H1 (cell line): ENCODE results near the gene ETV4. TPM values are rescaled to one million over a fixed set of nuclear protein-coding genes. Genes with fewer than 3 reads are reported as not detected.

ENCODE experiments used
- CTCF ChIA-PET: fragments of 300-600 bp; sonication (Branson Sonifier 250); formaldehyde crosslinking; loops from one replicate; lab custom pipeline; 2021; ENCODE audit not compliant: partially characterized antibody; lab: Charles Lee
- POLR2A ChIA-PET: fragments of 300-600 bp; sonication (Branson Sonifier 250); formaldehyde crosslinking; loops from one replicate; lab custom pipeline; 2021; ENCODE audit warnings: inconsistent platforms; ENCODE audit not compliant: partially characterized antibody; lab: Charles Lee
- DNase-seq, 2 experiments: peaks; one replicate each; pipeline versions ENCODE4 v3.0.0 to v3.0.0-alpha.2; 2010 to 2022; ENCODE audit warnings: low spot score in 2 of 2, low read depth in 1 of 2, mixed read lengths in 1 of 2
- FAIRE-seq: peaks from 2 replicates; lab custom pipeline; 2011; peaks lifted over from hg19 to GRCh38; lab: Jason Lieb, UNC
- H2AFZ ChIP-seq: 2 replicates; pipeline ENCODE4 v1.8.1; 2012; ENCODE audit warnings: low read length, inconsistent platforms
- H2AK5ac ChIP-seq: 2 replicates; pipeline ENCODE4 v1.6.1; 2013; ENCODE audit warnings: low read depth, low read length
- H2BK120ac ChIP-seq: replicated peaks from 2 replicates; pipeline ENCODE3; 2013; ENCODE audit warnings: low read depth, low read length, inconsistent platforms
- H2BK12ac ChIP-seq: 2 replicates; pipeline ENCODE4 v1.6.1; 2013; ENCODE audit warnings: low read depth, low read length
- H2BK15ac ChIP-seq: 2 replicates; pipeline ENCODE4 v1.6.1; 2013; ENCODE audit warnings: low read length
- H2BK20ac ChIP-seq: 2 replicates; pipeline ENCODE4 v1.6.1; 2013; ENCODE audit warnings: low read length
- H2BK5ac ChIP-seq: 2 replicates; pipeline ENCODE4 v1.6.1; 2013; ENCODE audit warnings: low read depth, low read length
- H3K14ac ChIP-seq: 2 replicates; pipeline ENCODE4 v1.6.1; 2013; ENCODE audit warnings: inconsistent platforms; ENCODE audit not compliant: insufficient read length
- H3K18ac ChIP-seq: 2 replicates; pipeline ENCODE4 v1.6.1; 2013; ENCODE audit warnings: low read length; ENCODE audit errors: extremely low read depth
- H3K23ac ChIP-seq: 2 replicates; pipeline ENCODE4 v1.6.1; 2013; ENCODE audit warnings: inconsistent platforms; ENCODE audit not compliant: insufficient read length
- H3K23me2 ChIP-seq: 2 replicates; pipeline ENCODE4 v1.6.1; 2013; ENCODE audit warnings: low read depth, low read length
- H3K27ac ChIP-seq: 2 replicates; pipeline ENCODE4 v1.6.1; 2011; ENCODE audit warnings: low read depth, low read length, inconsistent platforms
- H3K27me3 ChIP-seq, 4 experiments: replicated peaks in 1 of 4; 1 replicate in 1 of 4; 2 replicates in 3 of 4; pipeline versions ENCODE4 v1.6.1 to v1.8.1; 2011 to 2013; ENCODE audit warnings: low read length in 3 of 4, mild to moderate bottlenecking in 3 of 4, inconsistent platforms in 2 of 4, mixed read lengths in 2 of 4, moderate library complexity in 1 of 4; ENCODE audit not compliant: control insufficient read depth in 3 of 4, insufficient read depth in 3 of 4; ENCODE audit errors: extremely low read depth in 1 of 4
- H3K36me3 ChIP-seq, 4 experiments: 2 replicates each; pipeline versions ENCODE4 v1.6.1 to v1.8.1; 2011 to 2013; ENCODE audit warnings: mild to moderate bottlenecking in 4 of 4, low read length in 3 of 4, moderate library complexity in 2 of 4, control low read depth in 1 of 4, inconsistent platforms in 1 of 4; ENCODE audit not compliant: insufficient read depth in 4 of 4, control insufficient read depth in 2 of 4
- H3K4ac ChIP-seq: replicated peaks from 2 replicates; pipeline ENCODE3; 2013; ENCODE audit warnings: low read length, low read depth, mixed read lengths, inconsistent platforms; ENCODE audit not compliant: insufficient read length
- H3K4me1 ChIP-seq, 4 experiments: replicated peaks in 1 of 4; 1 replicate in 1 of 4; 2 replicates in 3 of 4; pipeline versions ENCODE4 v1.6.1 to v1.8.1; 2011 to 2013; ENCODE audit warnings: low read length in 3 of 4, inconsistent platforms in 2 of 4, mixed read lengths in 1 of 4; ENCODE audit not compliant: insufficient read depth in 4 of 4, control insufficient read depth in 3 of 4
- H3K4me2 ChIP-seq, 2 experiments: 2 replicates each; pipeline versions ENCODE4 v1.6.1 to v1.8.1; 2011 to 2013; ENCODE audit warnings: low read depth in 2 of 2, low read length in 2 of 2, control low read depth in 1 of 2, inconsistent platforms in 1 of 2, mild to moderate bottlenecking in 1 of 2; ENCODE audit not compliant: insufficient read depth in 1 of 2
- H3K4me3 ChIP-seq, 4 experiments: fragments of 200-600, 300-600 bp in 1 of 4; sonication (generic), shearing (Covaris generic), sonication (Bioruptor Twin) in 1 of 4; 2 replicates each; pipeline versions ENCODE4 v1.5.1 to v1.8.1; 2011 to 2016; ENCODE audit warnings: low read length in 4 of 4, low read depth in 3 of 4, control low read depth in 2 of 4, inconsistent platforms in 2 of 4, mild to moderate bottlenecking in 2 of 4, mixed read lengths in 1 of 4, moderate library complexity in 1 of 4; ENCODE audit not compliant: insufficient read depth in 2 of 4; ENCODE audit errors: extremely low read depth in 1 of 4
- H3K56ac ChIP-seq: replicated peaks from 2 replicates; pipeline ENCODE3; 2013; ENCODE audit warnings: low read depth, mild to moderate bottlenecking, mixed read lengths, low read length, inconsistent platforms; ENCODE audit not compliant: insufficient read length
- H3K79me1 ChIP-seq: 2 replicates; pipeline ENCODE4 v1.6.1; 2013; ENCODE audit warnings: low read depth, low read length, control low read depth
- H3K79me2 ChIP-seq, 2 experiments: 2 replicates each; pipeline versions ENCODE4 v1.6.1 to v1.8.1; 2012 to 2013; ENCODE audit warnings: low read length in 2 of 2, mild to moderate bottlenecking in 2 of 2, inconsistent platforms in 1 of 2; ENCODE audit not compliant: insufficient read depth in 2 of 2, control insufficient read depth in 1 of 2
- H3K9ac ChIP-seq, 4 experiments: replicated peaks in 1 of 4; 1 replicate in 1 of 4; 2 replicates in 3 of 4; pipeline versions ENCODE4 v1.6.1 to v1.8.1; 2011 to 2013; ENCODE audit warnings: low read depth in 3 of 4, low read length in 3 of 4, control low read depth in 2 of 4, mild to moderate bottlenecking in 2 of 4, moderate library complexity in 2 of 4, inconsistent platforms in 1 of 4; ENCODE audit errors: extremely low read depth in 1 of 4
- H3K9me3 ChIP-seq, 2 experiments: 2 replicates each; pipeline versions ENCODE4 v1.6.1 to v1.8.1; 2012 to 2013; ENCODE audit warnings: mild to moderate bottlenecking in 2 of 2, moderate library complexity in 2 of 2, control low read depth in 1 of 2, inconsistent platforms in 1 of 2, low read depth in 1 of 2, low read length in 1 of 2, mixed read lengths in 1 of 2; ENCODE audit not compliant: insufficient read depth in 2 of 2
- H4K20me1 ChIP-seq, 2 experiments: replicated peaks in 1 of 2; 2 replicates each; pipeline versions ENCODE3 to v1.8.1; 2011 to 2013; ENCODE audit warnings: inconsistent platforms in 2 of 2, low read length in 2 of 2, mild to moderate bottlenecking in 1 of 2; ENCODE audit not compliant: insufficient read depth in 2 of 2, control insufficient read depth in 1 of 2
- H4K5ac ChIP-seq: 2 replicates; pipeline ENCODE4 v1.6.1; 2013; ENCODE audit warnings: low read length, low read depth, mixed read lengths, inconsistent platforms; ENCODE audit not compliant: insufficient read length
- H4K8ac ChIP-seq: 2 replicates; pipeline ENCODE4 v1.8.0; 2013; ENCODE audit warnings: mild to moderate bottlenecking, moderate library complexity, low read length, inconsistent platforms; ENCODE audit not compliant: insufficient read depth; ENCODE audit errors: extremely low read depth
- H4K91ac ChIP-seq: replicated peaks from 2 replicates; pipeline ENCODE3; 2013; ENCODE audit warnings: low read length, mixed read lengths, inconsistent platforms; ENCODE audit not compliant: insufficient read length
- BACH1 ChIP-seq: IDR thresholded peaks from 2 replicates; pipeline ENCODE4 v1.6.1; 2012; ENCODE audit warnings: low read length, improper control_type of control experiment
- CEBPB ChIP-seq: IDR thresholded peaks from 2 replicates; pipeline ENCODE4 v1.6.1; 2012; ENCODE audit warnings: low read depth, low read length
- CTBP2 ChIP-seq: IDR thresholded peaks from 2 replicates; pipeline ENCODE4 v1.7.0; 2011; ENCODE audit warnings: borderline replicate concordance, mild to moderate bottlenecking, moderate library complexity, mixed read lengths, low read length; ENCODE audit not compliant: insufficient read depth, insufficient read length
- CTCF ChIP-seq, 3 experiments: IDR thresholded peaks; 1 replicate in 2 of 3; 2 replicates in 1 of 3; pipeline versions ENCODE4 v1.5.1 to v1.6.1; 2011; ENCODE audit warnings: low read length in 3 of 3, mild to moderate bottlenecking in 3 of 3, inconsistent platforms in 2 of 3, low read depth in 1 of 3, moderate library complexity in 1 of 3; ENCODE audit not compliant: insufficient read depth in 1 of 3; ENCODE audit errors: control extremely low read depth in 1 of 3
- EGR1 ChIP-seq: IDR thresholded peaks from 2 replicates; pipeline ENCODE4 v1.6.1; 2011; ENCODE audit warnings: low read depth, low read length, borderline replicate concordance
- FOSL1 ChIP-seq: IDR thresholded peaks from 2 replicates; pipeline ENCODE4 v1.6.1; 2011; ENCODE audit warnings: mild to moderate bottlenecking, low read depth, low read length, moderate library complexity; ENCODE audit not compliant: insufficient read depth
- PHF8 ChIP-seq: fragments of 200-600 bp; sonication (generic); conservative IDR thresholded peaks from 2 replicates; pipeline ENCODE4 v1.7.1; 2012; ENCODE audit warnings: low read depth, mild to moderate bottlenecking, inconsistent platforms, low read length, moderate library complexity
- POU5F1 ChIP-seq: IDR thresholded peaks from 2 replicates; pipeline ENCODE4 v1.6.1; 2011; ENCODE audit warnings: low read depth, mild to moderate bottlenecking, low read length, moderate library complexity
- SP1 ChIP-seq: IDR thresholded peaks from 2 replicates; pipeline ENCODE4 v1.6.1; 2011; ENCODE audit warnings: low read depth, low read length
- SUZ12 ChIP-seq: fragments of 200-600 bp; sonication (generic); IDR thresholded peaks from 2 replicates; pipeline ENCODE4 v1.6.1; 2012; ENCODE audit warnings: mild to moderate bottlenecking, inconsistent platforms, low read length, moderate library complexity, mixed read lengths
- TAF7 ChIP-seq: optimal IDR thresholded peaks from 2 replicates; pipeline ENCODE3; 2011; ENCODE audit warnings: low read depth, mild to moderate bottlenecking, inconsistent platforms, low read length, moderate library complexity, borderline replicate concordance
- TCF12 ChIP-seq: IDR thresholded peaks from 2 replicates; pipeline ENCODE4 v1.6.1; 2011; ENCODE audit warnings: low read depth, mild to moderate bottlenecking, low read length
- WGBS, 2 experiments: shearing (Covaris generic) in 1 of 2; methylation state at CpG; one replicate each; pipeline versions ENCODE4 v1.1.6 to v1.1.7; 2013 to 2015; ENCODE audit warnings: low lambda C conversion rate in 2 of 2, mixed read lengths in 2 of 2, inconsistent platforms in 1 of 2, low coverage in 1 of 2, missing lambda C conversion rate in 1 of 2; ENCODE audit not compliant: insufficient replicate concordance in 2 of 2, insufficient coverage in 1 of 2, insufficient read length in 1 of 2; ENCODE audit errors: extremely low coverage in 1 of 2, missing lambda C conversion rate in 1 of 2; 5-methylcytosine and 5-hydroxymethylcytosine counted together
- polyA plus RNA-seq, 7 experiments: library from polyadenylated mRNA; depleted of rRNA in 3 of 7; stranded (reverse) in 5 of 7; unstranded in 2 of 7; fragments of >200 nt in 5 of 7; fragments of 200-250 nt in 2 of 7; gene quantifications; 1 replicate in 5 of 7; 2 replicates in 1 of 7; 4 replicates in 1 of 7; pipeline versions ENCODE4 v1.2.1 to v1.2.3, GENCODE V29; 2011 to 2013; ENCODE audit warnings: missing spikeins in 2 of 7, mixed read lengths in 2 of 7
- total RNA-seq: library from RNA; stranded (reverse); fragmentation: NEBNext Ultra II Directional; extraction: Animal tissue kit (Norgen Biotek cat#: 25700); gene quantifications from 2 replicates; pipeline ENCODE4 v1.2.1, GENCODE V29; 2021

Gene ETV4
- total and polyA plus RNA-seq, 2 of the 8 experiments (the other 6 are each of a cell fraction or from before 2014, with no cell fraction given), result 75.2 to 143 TPM

- no peak overlapping the region for H2AFZ ChIP-seq
- H3K36me3 ChIP-seq, result peaks cover 24 to 64% (median 47%) of the 10 kb centered on the region in 4 experiments
- no peak overlapping the region for H4K8ac ChIP-seq
- H2BK120ac ChIP-seq, result no peak overlapping the region
- no peak overlapping the region for H3K14ac ChIP-seq
- CTCF ChIA-PET, result interaction anchor here (0.6 to 5.3 kb wide), 16 partner anchors 9 to 234 kb away, joined by 3 to 45 read pairs (median 4); no protein-coding TSS in a partner anchor
- no peak overlapping the region for H4K91ac ChIP-seq
- no peak overlapping the region for H3K4me2 ChIP-seq
- DNase-seq (no peak), FAIRE-seq (no peak)
- H3K27me3 ChIP-seq, result no peaks in the 10 kb centered on the region
- 100% methylated on average over 4 of the region's 4 CpGs; no CpG with 5 or more reads in 1 of the 2 experiments for WGBS, 2 experiments
- no peak overlapping the region for H3K4me3 ChIP-seq
- no peak overlapping the region for H3K9ac ChIP-seq
- no peak overlapping the region for H3K18ac ChIP-seq
- H3K79me1 ChIP-seq, result no peaks in the 10 kb centered on the region
- no peak overlapping the region for H2BK5ac ChIP-seq
- H3K23me2 ChIP-seq, result no peaks in the 10 kb centered on the region
- no peak overlapping the region for H2BK20ac ChIP-seq
- H3K56ac ChIP-seq, result no peak overlapping the region
- H2AK5ac ChIP-seq, result no peak overlapping the region
- H3K79me2 ChIP-seq, result no peaks in the 10 kb centered on the region
- H4K5ac ChIP-seq, result no peak overlapping the region
- H3K27ac ChIP-seq, result no peak overlapping the region
- H2BK15ac ChIP-seq, result no peak overlapping the region
- no peaks in the 10 kb centered on the region for H3K9me3 ChIP-seq
- H3K4me1 ChIP-seq, result peaks cover 6 to 15% (median 7%) of the 10 kb centered on the region in 4 experiments
- H4K20me1 ChIP-seq, result peaks cover 2 to 3% of the 10 kb centered on the region in 2 experiments
- no peak overlapping the region for H3K23ac ChIP-seq
- H3K4ac ChIP-seq, result no peak overlapping the region
- H2BK12ac ChIP-seq, result no peak overlapping the region
- POLR2A ChIA-PET, result interaction anchor here (0.6 to 2.2 kb wide), 3 partner anchors 9 to 19 kb away, joined by 3 to 7 read pairs (median 6); no protein-coding TSS in a partner anchor
- TF ChIP-seq TCF12 (no peak), POU5F1 (no peak), PHF8 (no peak), CTBP2 (no peak), CTCF (IDR thresholded peaks at IDR 0.05; ENCODE audit: control extremely low read depth in 1 of 3, insufficient read depth in 1 of 3, low read depth in 1 of 3, low read length in 3 of 3) (no peak), TAF7 (no peak), CEBPB (no peak), EGR1 (no peak), SUZ12 (no peak), FOSL1 (no peak), SP1 (no peak), BACH1 (no peak)
Observed at GRCh38 chr17:43521389-43521788, 24.8 kb downstream of the ETV4 start.
